Right lobe of liver (tissue), 4 donors: ENCODE measurements around the gene ST6GALNAC1.

ENCODE experiments used
- POLR2A ChIP-seq: fragments of 450-650 bp; IDR thresholded peaks from one replicate; pipeline ENCODE4 v1.6.1; 2017; ENCODE audit warnings: antibody characterized with exemption, mild to moderate bottlenecking
- TF ChIP-seq, protein P1 (sequence below), 4 donors: fragments of 200-600 bp in 3 of 4; fragments of 450-650 bp in 1 of 4; IDR thresholded peaks; one replicate each; pipeline versions ENCODE4 v1.5.1 to v1.8.0; 2016 to 2022; ENCODE audit warnings: antibody characterized with exemption in 4 of 4, mild to moderate bottlenecking in 2 of 4
- donor health status: DM: no; HTN: no; CAD: no.
- donor health status: DM: no; HTN: no; CAD: no.
- donor health status: DM: no; HTN: yes; CAD: no.

GRCh38 chr17:76667491-76667755, 23.9 kb upstream of the ST6GALNAC1 start:
- TF ChIP-seq, protein P1, sequence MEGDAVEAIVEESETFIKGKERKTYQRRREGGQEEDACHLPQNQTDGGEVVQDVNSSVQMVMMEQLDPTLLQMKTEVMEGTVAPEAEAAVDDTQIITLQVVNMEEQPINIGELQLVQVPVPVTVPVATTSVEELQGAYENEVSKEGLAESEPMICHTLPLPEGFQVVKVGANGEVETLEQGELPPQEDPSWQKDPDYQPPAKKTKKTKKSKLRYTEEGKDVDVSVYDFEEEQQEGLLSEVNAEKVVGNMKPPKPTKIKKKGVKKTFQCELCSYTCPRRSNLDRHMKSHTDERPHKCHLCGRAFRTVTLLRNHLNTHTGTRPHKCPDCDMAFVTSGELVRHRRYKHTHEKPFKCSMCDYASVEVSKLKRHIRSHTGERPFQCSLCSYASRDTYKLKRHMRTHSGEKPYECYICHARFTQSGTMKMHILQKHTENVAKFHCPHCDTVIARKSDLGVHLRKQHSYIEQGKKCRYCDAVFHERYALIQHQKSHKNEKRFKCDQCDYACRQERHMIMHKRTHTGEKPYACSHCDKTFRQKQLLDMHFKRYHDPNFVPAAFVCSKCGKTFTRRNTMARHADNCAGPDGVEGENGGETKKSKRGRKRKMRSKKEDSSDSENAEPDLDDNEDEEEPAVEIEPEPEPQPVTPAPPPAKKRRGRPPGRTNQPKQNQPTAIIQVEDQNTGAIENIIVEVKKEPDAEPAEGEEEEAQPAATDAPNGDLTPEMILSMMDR (IDR thresholded peaks at IDR 0.05): no peak
- no peak for TF ChIP-seq POLR2A
